ENCODE measurements around the gene PI4K2B.
"Not testable (repeated sequence)": the region's sequence is repeated elsewhere in the genome, so short reads cannot be mapped to it uniquely, and the experiment has no call there.

The PI4K2B gene

DNA sequence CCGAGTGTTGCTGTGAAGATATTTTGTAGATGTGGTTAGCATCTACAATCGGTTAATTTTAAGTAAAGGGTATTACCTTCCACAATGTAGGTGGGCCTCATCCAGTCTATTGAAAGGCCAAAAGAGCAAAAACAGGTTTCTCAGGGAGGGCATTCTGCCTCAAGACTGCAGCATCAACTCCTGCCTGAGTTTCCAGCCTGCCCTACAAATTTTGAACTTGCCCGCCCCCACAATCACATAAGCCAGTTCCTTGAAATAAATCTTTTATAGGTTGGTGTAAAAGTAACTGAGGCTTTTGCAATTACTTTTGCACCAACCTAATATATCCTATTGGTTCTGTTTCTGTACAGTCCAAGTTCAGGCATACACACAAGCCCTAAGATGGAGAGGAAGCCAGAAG is 22.1 kb upstream of the PI4K2B start:
- DNase-seq = no peak
- no peaks in the 10 kb centered on the region for H3K27me3 ChIP-seq (replicated peaks)
- in situ Hi-C loops (cut with HindIII; ENCODE audit: low pct_ligation_motif_present, low sequenced_read_pairs) = no loop called here
- no peak overlapping the region for H3K4me3 ChIP-seq (ENCODE audit: low read depth, low read length)
- H3K27ac ChIP-seq = no peak overlapping the region
- no peaks in the 10 kb centered on the region for H3K36me3 ChIP-seq (replicated peaks)
- no peak for TF ChIP-seq CTCF (IDR thresholded peaks at IDR 0.05; ENCODE audit: low read depth, low read length, missing control alignments)

- DNase-seq = no peak
- Histone ChIP-seq H3K36me3 (replicated peaks) (no peaks in the 10 kb centered on the region), H3K27me3 (replicated peaks) (no peaks in the 10 kb centered on the region), H3K27ac (no peak overlapping the region), H3K4me3 (ENCODE audit: low read depth, low read length) (no peak overlapping the region)
- in situ Hi-C loops (cut with HindIII; ENCODE audit: low pct_ligation_motif_present, low sequenced_read_pairs) = no loop called here
- TF ChIP-seq CTCF (IDR thresholded peaks at IDR 0.05; ENCODE audit: low read depth, low read length, missing control alignments) = no peak
These were observed 21.0 kb upstream of the PI4K2B start for GRCh38 chr4:25212822-25213221.

GRCh38 chr4:25213347-25213979 is 20.4 kb upstream of the PI4K2B start:
- no peak for DNase-seq
- no peak overlapping the region for H3K4me3 ChIP-seq (ENCODE audit: low read depth, low read length)
- in situ Hi-C loops (cut with HindIII; ENCODE audit: low pct_ligation_motif_present, low sequenced_read_pairs) = no loop called here
- no peak overlapping the region for H3K27ac ChIP-seq
- no peaks in the 10 kb centered on the region for H3K36me3 ChIP-seq (replicated peaks)
- no peak for TF ChIP-seq CTCF (IDR thresholded peaks at IDR 0.05; ENCODE audit: low read depth, low read length, missing control alignments)
- no peaks in the 10 kb centered on the region for H3K27me3 ChIP-seq (replicated peaks)

DNA sequence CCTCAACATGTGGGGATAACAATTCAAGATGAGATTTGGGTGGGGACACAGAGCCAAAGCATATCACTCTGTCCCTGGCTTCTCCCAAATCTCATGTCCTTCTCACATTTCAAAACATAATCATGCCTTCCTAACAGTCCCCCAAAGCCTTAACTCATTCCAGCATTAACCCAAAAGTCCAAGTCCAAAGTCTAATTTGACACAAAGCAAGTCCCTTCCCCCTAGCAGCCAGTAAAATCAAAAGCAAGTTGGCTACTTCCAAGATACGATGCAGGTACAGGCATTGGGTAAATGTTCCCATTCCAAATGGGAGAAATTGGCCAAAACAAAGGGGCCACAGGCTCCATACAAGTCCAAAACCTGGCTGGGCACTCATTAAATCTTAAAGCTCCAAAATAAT is 19.1 kb upstream of the PI4K2B start:
- H3K27ac ChIP-seq = not testable (repeated sequence)

DNA sequence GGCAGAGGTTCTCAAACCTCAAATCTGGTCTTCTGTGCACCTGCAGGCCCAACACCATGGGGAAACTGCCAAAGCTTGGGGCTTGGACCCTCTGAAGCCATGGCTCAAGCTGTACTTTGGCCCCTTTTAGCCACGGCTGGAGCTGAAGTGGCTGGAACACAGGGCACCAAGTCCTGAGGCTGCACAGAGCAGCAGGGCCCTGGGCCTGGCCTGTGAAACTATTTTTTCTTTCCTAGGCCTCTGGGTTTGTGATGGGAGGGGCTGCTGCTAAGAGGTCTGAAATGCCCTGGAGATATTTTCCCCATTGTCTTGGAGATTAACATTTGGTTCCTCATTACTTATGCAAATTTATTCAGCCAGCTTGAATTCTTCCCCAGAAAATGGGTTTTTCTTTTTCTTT is 18.3 kb upstream of the PI4K2B start:
- no peak for TF ChIP-seq CTCF (IDR thresholded peaks at IDR 0.05; ENCODE audit: low read depth, low read length, missing control alignments)
- no peak overlapping the region for H3K27ac ChIP-seq
- in situ Hi-C loops (cut with HindIII; ENCODE audit: low pct_ligation_motif_present, low sequenced_read_pairs) = no loop called here
- H3K4me3 ChIP-seq (ENCODE audit: low read depth, low read length) = no peak overlapping the region
- no peaks in the 10 kb centered on the region for H3K36me3 ChIP-seq (replicated peaks)
- no peak for DNase-seq
- H3K27me3 ChIP-seq (replicated peaks) = no peaks in the 10 kb centered on the region

More for the DNA sequence above, 19.1 kb upstream of the PI4K2B start:
- in situ Hi-C loops (cut with HindIII; ENCODE audit: low pct_ligation_motif_present, low sequenced_read_pairs); H3K4me3 ChIP-seq (ENCODE audit: low read depth, low read length); DNase-seq; H3K27me3 ChIP-seq (replicated peaks); H3K36me3 ChIP-seq (replicated peaks): not testable (repeated sequence)

DNA sequence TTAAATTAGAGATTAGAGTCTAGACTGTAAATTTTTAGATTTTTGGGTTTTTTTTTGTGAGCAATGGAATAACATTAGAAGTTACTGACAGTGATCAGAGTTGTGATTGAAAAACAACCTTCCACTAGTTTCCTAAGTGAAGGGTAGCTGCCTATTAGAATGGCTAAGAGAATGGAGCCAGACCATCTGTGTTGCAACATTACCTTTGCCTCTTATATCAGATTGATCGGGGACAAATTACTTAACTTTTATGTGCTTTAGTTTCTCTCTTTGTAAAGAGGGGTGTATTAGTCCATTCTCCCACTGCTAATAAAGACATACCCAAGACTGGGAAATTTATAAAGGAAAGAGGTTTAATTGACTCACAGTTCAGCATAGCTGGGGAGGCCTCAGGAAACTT is 12.5 kb upstream of the PI4K2B start:
- H3K27ac ChIP-seq = no peak overlapping the region
- no peak for DNase-seq
- in situ Hi-C loops (cut with HindIII; ENCODE audit: low pct_ligation_motif_present, low sequenced_read_pairs) = no loop called here
- H3K36me3 ChIP-seq (replicated peaks) = no peaks in the 10 kb centered on the region
- no peak for TF ChIP-seq CTCF (IDR thresholded peaks at IDR 0.05; ENCODE audit: low read depth, low read length, missing control alignments)
- no peak overlapping the region for H3K4me3 ChIP-seq (ENCODE audit: low read depth, low read length)
- H3K27me3 ChIP-seq (replicated peaks) = no peaks in the 10 kb centered on the region

Measured in brain microvascular endothelial cell (primary cell).